Mucosa of gallbladder (tissue), 1 donor: ENCODE measurements around the gene GDPD5. TPM values are rescaled to one million over a fixed set of nuclear protein-coding genes. Genes with fewer than 3 reads are reported as not detected.
A peak's percentile ranks its signal among the peaks of the same experiment; 100 is the strongest.

Source experiments
- DNase-seq: peaks from one replicate; pipeline ENCODE4 v3.0.0-alpha.2; 2020; ENCODE audit warnings: low spot score
- total RNA-seq: library from RNA; stranded (reverse); gene quantifications from one replicate; pipeline ENCODE4 v1.2.1, GENCODE V29; 2021
- donor health status: DM: no; HTN: no; CAD: no.

Gene GDPD5
- total RNA-seq, 1 donor from 2014 or later, result 16.7 TPM

- no peak for DNase-seq
These were observed 54.4 kb downstream of the GDPD5 start for GRCh38 chr11:75471176-75471973.

GRCh38 chr11:75470476-75471080 is 55.2 kb downstream of the GDPD5 start:
- DNase-seq, result no peak

- DNase-seq, result no peak
These were observed 55.8 kb downstream of the GDPD5 start for GRCh38 chr11:75469785-75470405.

GRCh38 chr11:75468534-75469340 is 57.0 kb downstream of the GDPD5 start:
- peak; percentile 25 for DNase-seq

- no peak for DNase-seq
These were observed 57.9 kb downstream of the GDPD5 start for GRCh38 chr11:75467881-75468280.

- DNase-seq, result no peak
These were observed 58.4 kb downstream of the GDPD5 start for GRCh38 chr11:75467311-75467710.

GRCh38 chr11:75465701-75466531 is 59.8 kb downstream of the GDPD5 start:
- DNase-seq, result no peak

- DNase-seq, result no peak
These were observed 62.5 kb downstream of the GDPD5 start for GRCh38 chr11:75463106-75463774.

GRCh38 chr11:75462117-75462653 is 63.6 kb downstream of the GDPD5 start:
- no peak for DNase-seq

- DNase-seq, result no peak
These were observed 64.6 kb downstream of the GDPD5 start for GRCh38 chr11:75461151-75461550.

- no peak for DNase-seq
These were observed 69.1 kb downstream of the GDPD5 start for GRCh38 chr11:75456596-75457183.

- peak; percentile 50 for DNase-seq
These were observed 70.8 kb downstream of the GDPD5 start for GRCh38 chr11:75454987-75455386.

- no peak for DNase-seq
These were observed 71.7 kb downstream of the GDPD5 start for GRCh38 chr11:75453916-75454655.

GRCh38 chr11:75450826-75451821 is 74.6 kb downstream of the GDPD5 start:
- no peak for DNase-seq

- DNase-seq, result no peak
These were observed 75.5 kb downstream of the GDPD5 start for GRCh38 chr11:75450236-75450635.

- DNase-seq, result no peak
These were observed 76.0 kb downstream of the GDPD5 start for GRCh38 chr11:75449776-75450175.

- DNase-seq, result no peak
These were observed 76.5 kb downstream of the GDPD5 start for GRCh38 chr11:75449271-75449670.

- DNase-seq, result no peak
These were observed 78.3 kb downstream of the GDPD5 start for GRCh38 chr11:75447415-75447814.
